Right lobe of liver (tissue), 6 donors: Measurements from ENCODE around the gene ZBTB18. TPM values are rescaled to one million over a fixed set of nuclear protein-coding genes. Genes with fewer than 3 reads are reported as not detected.

Experiments
- ATAC-seq, 4 donors: fragments of 200-7000 bp; cut with Tn5 transposase; one replicate each; pipeline ENCODE4 v1.9.1; 2020; ENCODE audit warnings: mild to moderate bottlenecking in 4 of 4, moderate library complexity in 4 of 4
- DNase-seq, 3 donors: peaks; one replicate each; pipeline ENCODE4 v3.0.0-alpha.2; 2020
- H3K27ac ChIP-seq, 3 donors: fragments of 200-600 bp; one replicate each; pipeline ENCODE4 v1.8.0; 2022
- H3K27me3 ChIP-seq, 2 donors: fragments of 200-600 bp; one replicate each; pipeline ENCODE4 v1.8.0; 2022
- H3K36me3 ChIP-seq, 4 donors: fragments of 200-600 bp; sonication (generic) in 1 of 4; one replicate each; pipeline versions ENCODE4 v1.5.1 to v1.8.0; 2017 to 2022; ENCODE audit warnings: control low read depth in 1 of 4
- H3K4me1 ChIP-seq, 4 donors: fragments of 200-600 bp; sonication (generic) in 1 of 4; one replicate each; pipeline versions ENCODE4 v1.5.1 to v1.8.0; 2017 to 2022; ENCODE audit warnings: control low read depth in 1 of 4
- H3K4me3 ChIP-seq, 3 donors: fragments of 200-600 bp; one replicate each; pipeline ENCODE4 v1.8.0; 2022
- H3K9me3 ChIP-seq, 4 donors: fragments of 200-600 bp; sonication (generic) in 1 of 4; one replicate each; pipeline versions ENCODE4 v1.5.1 to v1.8.0; 2017 to 2022; ENCODE audit warnings: control low read depth in 1 of 4
- CTCF ChIP-seq, 4 donors: fragments of 200-600 bp in 3 of 4; fragments of 450-650 bp in 1 of 4; IDR thresholded peaks; one replicate each; pipeline versions ENCODE4 v1.5.1 to v1.8.0; 2016 to 2022; ENCODE audit warnings: antibody characterized with exemption in 4 of 4, mild to moderate bottlenecking in 2 of 4
- POLR2A ChIP-seq: fragments of 450-650 bp; IDR thresholded peaks from one replicate; pipeline ENCODE4 v1.6.1; 2017; ENCODE audit warnings: antibody characterized with exemption, mild to moderate bottlenecking
- WGBS: methylation state at CpG from one replicate; pipeline ENCODE4 v1.1.6; 2018; ENCODE audit warnings: low coverage, low lambda C conversion rate; ENCODE audit not compliant: insufficient coverage; ENCODE audit errors: missing lambda C conversion rate; 5-methylcytosine and 5-hydroxymethylcytosine counted together
- intact Hi-C, 2 donors: fragments of 100-400 bp; cut with DNase I; formaldehyde crosslinking; loops; one replicate each; pipeline versions ENCODE4 v1.11.2 to v1.14.1; 2022
- long read RNA-seq: library from polyadenylated mRNA; unstranded; transcript quantifications from one replicate; pipeline ENCODE4 v2.0.0, GENCODE V29; 2019
- total RNA-seq, 6 experiments: library from RNA; depleted of rRNA in 2 of 6; stranded (reverse); fragments of >200 nt in 2 of 6; fragmentation: NEBNext Ultra II Directional in 3 of 6; extraction: Animal tissue kit (Norgen Biotek cat#: 25700) in 3 of 6; gene quantifications; one replicate each; pipeline versions ENCODE4 v1.1.0 to v1.2.4, GENCODE V29; 2016 to 2023
- donor health status: DM: no; HTN: yes; CAD: no.
- donor health status: DM: no; HTN: no; CAD: no.
- donor health status: DM: no; HTN: no; CAD: no.
- donor health status: DM: no; HTN: yes; CAD: no.
- donor health status: DM: no; HTN: yes; CAD: no.

ZBTB18 gene
- total RNA-seq, result 10 to 100 TPM in 3 of 6 experiments, 1 to 10 TPM in 3; 9.0 to 16.1 (median 10.0) TPM
- long read RNA-seq, result 0 reads

GRCh38 chr1:244050835-244051444 lies at the start of gene ZBTB18:
ZBTB18 (plus strand) TSS chr1:244051283; CDS start chr1:244051432, 149 bp downstream.
- intact Hi-C loops, result no loop called here
- H3K27me3 ChIP-seq, result no peaks in the 10 kb centered on the region
- no peaks in the 10 kb centered on the region for H3K9me3 ChIP-seq
- peak within 1 kb of the TSS; percentile 53 to 69 (median 65) for H3K4me3 ChIP-seq
- peaks cover 0 to 23% (median 6%) of the 10 kb centered on the region in 4 donors for H3K36me3 ChIP-seq
- no peak for ATAC-seq
- peak within 1 kb of the TSS; percentile 78 to 82 (median 82) for H3K27ac ChIP-seq
- DNase-seq, result no peak
- TF ChIP-seq POLR2A, result peak; percentile 16
- TF ChIP-seq CTCF (IDR thresholded peaks at IDR 0.05), result no peak
- peaks cover 0 to 18% (median 9%) of the 10 kb centered on the region in 4 donors for H3K4me1 ChIP-seq
- 11% methylated on average over 4 of the region's 4 CpGs for WGBS

GRCh38 chr1:244002721-244003120 lies 48.4 kb upstream of the ZBTB18 start:
- H3K27me3 ChIP-seq, result no peaks in the 10 kb centered on the region
- no peaks in the 10 kb centered on the region for H3K9me3 ChIP-seq
- ATAC-seq (no peak), DNase-seq (no peak)
- H3K36me3 ChIP-seq, result no peaks in the 10 kb centered on the region
- H3K4me3 ChIP-seq, result no peak overlapping the region
- WGBS, result 44% methylated on average over 3 of the region's 3 CpGs
- H3K27ac ChIP-seq, result no peak overlapping the region
- no peaks in the 10 kb centered on the region for H3K4me1 ChIP-seq
- TF ChIP-seq POLR2A (no peak), CTCF (IDR thresholded peaks at IDR 0.05) (no peak)
- intact Hi-C loops, result no loop called here

GRCh38 chr1:244005455-244005854 lies 45.6 kb upstream of the ZBTB18 start:
- DNase-seq (no peak), ATAC-seq (no peak)
- Histone ChIP-seq H3K27ac (no peak overlapping the region), H3K27me3 (no peaks in the 10 kb centered on the region), H3K36me3 (no peaks in the 10 kb centered on the region), H3K9me3 (no peaks in the 10 kb centered on the region), H3K4me1 (no peaks in the 10 kb centered on the region), H3K4me3 (no peak overlapping the region)
- WGBS, result 79% methylated on average over 3 of the region's 3 CpGs
- TF ChIP-seq CTCF (IDR thresholded peaks at IDR 0.05) (no peak), POLR2A (no peak)
- intact Hi-C loops, result no loop called here

GRCh38 chr1:244006381-244006901 lies 44.6 kb upstream of the ZBTB18 start:
- H3K9me3 ChIP-seq, result no peaks in the 10 kb centered on the region
- no peaks in the 10 kb centered on the region for H3K36me3 ChIP-seq
- 48% methylated on average over 3 of the region's 3 CpGs for WGBS
- intact Hi-C loops, result no loop called here
- ATAC-seq (no peak), DNase-seq (no peak)
- H3K27ac ChIP-seq, result no peak overlapping the region
- H3K4me1 ChIP-seq, result no peaks in the 10 kb centered on the region
- no peaks in the 10 kb centered on the region for H3K27me3 ChIP-seq
- no peak for TF ChIP-seq CTCF (IDR thresholded peaks at IDR 0.05)
- no peak for TF ChIP-seq POLR2A
- H3K4me3 ChIP-seq, result no peak overlapping the region
